Measurements from ENCODE around the gene PFN1. TPM values are rescaled to one million over a fixed set of nuclear protein-coding genes. Genes with fewer than 3 reads are reported as not detected.

Gene PFN1
- total and polyA plus RNA-seq, 2 of the 8 experiments (the other 6 are each of a cell fraction or from before 2014, with no cell fraction given): 1,355 to 1,949 TPM

DNA sequence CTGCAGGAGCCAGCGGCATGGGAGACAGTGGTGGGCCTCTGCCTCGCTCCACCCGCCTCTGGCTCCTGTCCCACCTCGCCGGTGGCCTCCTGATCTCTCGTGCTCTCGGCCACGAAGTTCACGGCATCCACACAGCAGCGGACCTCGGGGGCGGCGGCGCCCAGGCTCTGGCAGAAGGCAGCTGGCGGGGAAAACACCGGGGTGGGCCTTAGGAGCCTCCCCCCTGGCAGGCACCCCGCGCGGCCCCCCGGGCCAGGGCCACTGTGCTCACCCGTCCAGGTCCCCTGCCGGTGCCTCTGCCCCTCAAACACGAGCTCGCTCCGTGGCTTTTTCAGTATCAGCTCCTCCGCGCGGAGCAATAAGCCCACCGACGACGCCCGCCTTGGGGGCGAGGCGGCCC, 49.4 kb downstream of the PFN1 start (continued):
- no peak for TF ChIP-seq JUND (IDR thresholded peaks at IDR 0.05; ENCODE audit: low read length)
- TF ChIP-seq ASH2L (IDR thresholded peaks at IDR 0.05; ENCODE audit: low read length): no peak
- TF ChIP-seq, protein P1, sequence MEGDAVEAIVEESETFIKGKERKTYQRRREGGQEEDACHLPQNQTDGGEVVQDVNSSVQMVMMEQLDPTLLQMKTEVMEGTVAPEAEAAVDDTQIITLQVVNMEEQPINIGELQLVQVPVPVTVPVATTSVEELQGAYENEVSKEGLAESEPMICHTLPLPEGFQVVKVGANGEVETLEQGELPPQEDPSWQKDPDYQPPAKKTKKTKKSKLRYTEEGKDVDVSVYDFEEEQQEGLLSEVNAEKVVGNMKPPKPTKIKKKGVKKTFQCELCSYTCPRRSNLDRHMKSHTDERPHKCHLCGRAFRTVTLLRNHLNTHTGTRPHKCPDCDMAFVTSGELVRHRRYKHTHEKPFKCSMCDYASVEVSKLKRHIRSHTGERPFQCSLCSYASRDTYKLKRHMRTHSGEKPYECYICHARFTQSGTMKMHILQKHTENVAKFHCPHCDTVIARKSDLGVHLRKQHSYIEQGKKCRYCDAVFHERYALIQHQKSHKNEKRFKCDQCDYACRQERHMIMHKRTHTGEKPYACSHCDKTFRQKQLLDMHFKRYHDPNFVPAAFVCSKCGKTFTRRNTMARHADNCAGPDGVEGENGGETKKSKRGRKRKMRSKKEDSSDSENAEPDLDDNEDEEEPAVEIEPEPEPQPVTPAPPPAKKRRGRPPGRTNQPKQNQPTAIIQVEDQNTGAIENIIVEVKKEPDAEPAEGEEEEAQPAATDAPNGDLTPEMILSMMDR (IDR thresholded peaks at IDR 0.05; ENCODE audit: control extremely low read depth in 1 of 3, insufficient read depth in 1 of 3, low read depth in 1 of 3, low read length in 3 of 3): no peak
- no peak for TF ChIP-seq KDM1A (IDR thresholded peaks at IDR 0.05; ENCODE audit: borderline replicate concordance, low read length)
- no peak for TF ChIP-seq TAF7 (optimal IDR thresholded peaks at IDR 0.05; ENCODE audit: borderline replicate concordance, low read depth, low read length)

All from H1 (cell line).